HepG2 (cell line): ENCODE data around the gene CD7. TPM values are rescaled to one million over a fixed set of nuclear protein-coding genes. Genes with fewer than 3 reads are reported as not detected.
A peak's percentile ranks its signal among the peaks of the same experiment; 100 is the strongest.

ENCODE experiments used
- FLYWCH1 ChIP-seq: sonication (generic); formaldehyde crosslinking; IDR thresholded peaks from 2 replicates; pipeline ENCODE4 v1.8.1; 2023; ENCODE audit warnings: mild to moderate bottlenecking, missing genetic modification reagents
- MIER3 ChIP-seq: IDR thresholded peaks from 2 replicates; pipeline ENCODE4 v1.6.1; 2016; ENCODE audit warnings: missing compliant biosample characterization, borderline replicate concordance
- NR2F6 ChIP-seq, 2 experiments: IDR thresholded peaks; 2 replicates each; pipeline ENCODE4 v1.6.1; 2016; ENCODE audit warnings: antibody characterized with exemption in 1 of 2, mild to moderate bottlenecking in 1 of 2
- TMF1 ChIP-seq: sonication (generic); formaldehyde crosslinking; IDR thresholded peaks from 2 replicates; pipeline ENCODE4 v1.8.1; 2022; ENCODE audit warnings: low read depth, missing genetic modification reagents
- ZMYM2 ChIP-seq: sonication (generic); formaldehyde crosslinking; IDR thresholded peaks from 2 replicates; pipeline ENCODE4 v1.8.0; 2022; ENCODE audit warnings: mild to moderate bottlenecking, missing genetic modification reagents
- ZNF33A ChIP-seq: sonication (generic); formaldehyde crosslinking; IDR thresholded peaks from 2 replicates; pipeline ENCODE4 v1.5.1; 2020; ENCODE audit warnings: missing genetic modification reagents, mild to moderate bottlenecking, moderate library complexity, borderline replicate concordance
- ZNF614 ChIP-seq: IDR thresholded peaks from 2 replicates; pipeline ENCODE4 v1.6.1; 2018; ENCODE audit warnings: missing biosample characterization, missing genetic modification reagents, inconsistent platforms, borderline replicate concordance
- ZNF703 ChIP-seq: sonication (generic); formaldehyde crosslinking; IDR thresholded peaks from 2 replicates; pipeline ENCODE4 v1.5.1; 2020; ENCODE audit warnings: missing genetic modification reagents, mild to moderate bottlenecking, moderate library complexity, borderline replicate concordance
- ZNF773 ChIP-seq: sonication (generic); formaldehyde crosslinking; IDR thresholded peaks from 2 replicates; pipeline ENCODE4 v1.4.0; 2020; ENCODE audit warnings: missing genetic modification reagents, borderline replicate concordance
- polyA plus RNA-seq, 8 experiments: library from polyadenylated mRNA; depleted of rRNA in 3 of 8; stranded (reverse) in 7 of 8; unstranded in 1 of 8; fragments of >200 nt; fragmentation: Illumina TruSeq in 4 of 8; extraction: Trizol in 4 of 8; gene quantifications; 2 replicates each; pipeline versions ENCODE4 v1.2.1 to v1.2.3, GENCODE V29; 2011 to 2016; ENCODE audit warnings: low read depth in 4 of 8, missing spikeins in 1 of 8, mixed read lengths in 1 of 8; ENCODE audit not compliant: insufficient read depth in 1 of 8
- total RNA-seq, 5 experiments: library from RNA; depleted of rRNA; stranded (reverse); fragments of >200 nt; fragmentation: Illumina TruSeq; extraction: Trizol; gene quantifications; 2 replicates each; pipeline ENCODE4 v1.2.3, GENCODE V29; 2016; ENCODE audit warnings: low read depth in 1 of 5
- TF ChIP-seq, protein P1 (sequence below): sonication (generic); formaldehyde crosslinking; conservative IDR thresholded peaks from 2 replicates; pipeline ENCODE4 v1.4.0; 2020; ENCODE audit warnings: mild to moderate bottlenecking, missing genetic modification reagents, moderate library complexity
- TF ChIP-seq, protein P2 (sequence below): sonication (generic); formaldehyde crosslinking; IDR thresholded peaks from 2 replicates; pipeline ENCODE4 v1.9.0; 2021; ENCODE audit warnings: missing genetic modification reagents, borderline replicate concordance
- TF ChIP-seq, protein P3 (sequence below): sonication (generic); formaldehyde crosslinking; IDR thresholded peaks from 2 replicates; pipeline ENCODE4 v1.9.0; 2022; ENCODE audit warnings: low read depth, missing genetic modification reagents
- TF ChIP-seq, protein P4 (sequence below): sonication (generic); formaldehyde crosslinking; IDR thresholded peaks from 2 replicates; pipeline ENCODE4 v1.9.0; 2021; ENCODE audit warnings: missing genetic modification reagents, borderline replicate concordance
- TF ChIP-seq, protein P5 (sequence below): sonication (generic); formaldehyde crosslinking; IDR thresholded peaks from 2 replicates; pipeline ENCODE4 v1.5.1; 2020; ENCODE audit warnings: mild to moderate bottlenecking, missing genetic modification reagents, moderate library complexity
- TF ChIP-seq, protein P6 (sequence below): sonication (generic); IDR thresholded peaks from 2 replicates; pipeline ENCODE4 v1.6.1; 2016; ENCODE audit warnings: low read depth, borderline replicate concordance

The CD7 gene
- total and polyA plus RNA-seq, 2 of the 13 experiments (the other 11 are each of a cell fraction or from before 2014, with no cell fraction given) = 67.6 to 76.4 TPM

DNA sequence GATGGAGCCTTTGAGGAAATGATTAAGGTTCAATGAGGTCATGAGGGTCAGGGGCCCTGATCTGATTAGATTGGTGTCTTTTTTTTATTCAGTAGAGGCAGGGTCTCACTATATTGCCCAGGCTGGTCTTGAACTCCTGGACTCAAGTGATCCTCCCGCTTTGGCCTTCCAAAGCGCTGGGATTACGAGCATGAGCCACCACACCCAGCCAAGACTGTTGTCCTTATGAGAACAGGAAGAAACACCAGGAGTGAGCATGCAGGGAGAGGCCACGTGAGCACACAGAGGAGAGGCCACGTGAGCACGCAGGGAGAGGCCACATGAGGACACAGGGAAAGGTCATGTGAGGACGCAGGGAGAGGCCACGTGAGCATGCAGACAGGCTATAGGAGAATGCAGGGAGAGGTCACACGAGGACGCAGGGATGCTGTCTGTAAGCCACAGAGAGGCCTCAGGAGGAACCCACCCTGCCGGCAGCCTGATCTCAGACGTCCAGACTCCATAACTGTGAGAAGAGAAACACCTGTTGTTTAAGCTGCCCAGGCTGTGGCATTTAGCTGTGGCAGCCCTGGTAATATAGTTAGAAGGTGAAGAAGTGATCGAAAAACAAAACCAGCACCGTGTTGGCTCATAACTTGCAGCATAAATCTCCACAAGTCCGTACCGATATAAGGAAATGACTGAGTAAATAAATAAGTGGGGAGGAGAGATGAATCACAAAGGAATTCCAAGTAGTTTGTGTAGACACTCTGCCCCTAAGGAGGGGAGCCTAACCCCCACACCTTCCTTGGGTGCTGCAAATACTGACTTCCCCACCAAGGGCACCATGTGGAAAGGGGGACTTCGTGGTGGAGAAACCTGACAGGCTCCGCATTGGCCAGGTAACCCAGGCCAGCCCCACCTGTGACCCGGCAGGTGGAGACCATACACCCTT, 29.3 kb downstream of the CD7 start (continued):
- TF ChIP-seq, protein P1, sequence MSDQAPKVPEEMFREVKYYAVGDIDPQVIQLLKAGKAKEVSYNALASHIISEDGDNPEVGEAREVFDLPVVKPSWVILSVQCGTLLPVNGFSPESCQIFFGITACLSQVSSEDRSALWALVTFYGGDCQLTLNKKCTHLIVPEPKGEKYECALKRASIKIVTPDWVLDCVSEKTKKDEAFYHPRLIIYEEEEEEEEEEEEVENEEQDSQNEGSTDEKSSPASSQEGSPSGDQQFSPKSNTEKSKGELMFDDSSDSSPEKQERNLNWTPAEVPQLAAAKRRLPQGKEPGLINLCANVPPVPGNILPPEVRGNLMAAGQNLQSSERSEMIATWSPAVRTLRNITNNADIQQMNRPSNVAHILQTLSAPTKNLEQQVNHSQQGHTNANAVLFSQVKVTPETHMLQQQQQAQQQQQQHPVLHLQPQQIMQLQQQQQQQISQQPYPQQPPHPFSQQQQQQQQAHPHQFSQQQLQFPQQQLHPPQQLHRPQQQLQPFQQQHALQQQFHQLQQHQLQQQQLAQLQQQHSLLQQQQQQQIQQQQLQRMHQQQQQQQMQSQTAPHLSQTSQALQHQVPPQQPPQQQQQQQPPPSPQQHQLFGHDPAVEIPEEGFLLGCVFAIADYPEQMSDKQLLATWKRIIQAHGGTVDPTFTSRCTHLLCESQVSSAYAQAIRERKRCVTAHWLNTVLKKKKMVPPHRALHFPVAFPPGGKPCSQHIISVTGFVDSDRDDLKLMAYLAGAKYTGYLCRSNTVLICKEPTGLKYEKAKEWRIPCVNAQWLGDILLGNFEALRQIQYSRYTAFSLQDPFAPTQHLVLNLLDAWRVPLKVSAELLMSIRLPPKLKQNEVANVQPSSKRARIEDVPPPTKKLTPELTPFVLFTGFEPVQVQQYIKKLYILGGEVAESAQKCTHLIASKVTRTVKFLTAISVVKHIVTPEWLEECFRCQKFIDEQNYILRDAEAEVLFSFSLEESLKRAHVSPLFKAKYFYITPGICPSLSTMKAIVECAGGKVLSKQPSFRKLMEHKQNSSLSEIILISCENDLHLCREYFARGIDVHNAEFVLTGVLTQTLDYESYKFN (CRISPR knock-in tag) = peak; percentile 89
- TF ChIP-seq, protein P2, sequence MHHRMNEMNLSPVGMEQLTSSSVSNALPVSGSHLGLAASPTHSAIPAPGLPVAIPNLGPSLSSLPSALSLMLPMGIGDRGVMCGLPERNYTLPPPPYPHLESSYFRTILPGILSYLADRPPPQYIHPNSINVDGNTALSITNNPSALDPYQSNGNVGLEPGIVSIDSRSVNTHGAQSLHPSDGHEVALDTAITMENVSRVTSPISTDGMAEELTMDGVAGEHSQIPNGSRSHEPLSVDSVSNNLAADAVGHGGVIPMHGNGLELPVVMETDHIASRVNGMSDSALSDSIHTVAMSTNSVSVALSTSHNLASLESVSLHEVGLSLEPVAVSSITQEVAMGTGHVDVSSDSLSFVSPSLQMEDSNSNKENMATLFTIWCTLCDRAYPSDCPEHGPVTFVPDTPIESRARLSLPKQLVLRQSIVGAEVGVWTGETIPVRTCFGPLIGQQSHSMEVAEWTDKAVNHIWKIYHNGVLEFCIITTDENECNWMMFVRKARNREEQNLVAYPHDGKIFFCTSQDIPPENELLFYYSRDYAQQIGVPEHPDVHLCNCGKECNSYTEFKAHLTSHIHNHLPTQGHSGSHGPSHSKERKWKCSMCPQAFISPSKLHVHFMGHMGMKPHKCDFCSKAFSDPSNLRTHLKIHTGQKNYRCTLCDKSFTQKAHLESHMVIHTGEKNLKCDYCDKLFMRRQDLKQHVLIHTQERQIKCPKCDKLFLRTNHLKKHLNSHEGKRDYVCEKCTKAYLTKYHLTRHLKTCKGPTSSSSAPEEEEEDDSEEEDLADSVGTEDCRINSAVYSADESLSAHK (CRISPR knock-in tag) = no peak
- TF ChIP-seq ZNF773 (CRISPR knock-in tag) (no peak), ZNF33A (CRISPR knock-in tag) (no peak), TMF1 (no peak; the same call in 1 of the 2 replicates), NR2F6 (IDR thresholded peaks at IDR 0.05) (peak; percentile 69), NR2F6 (CRISPR knock-in tag; IDR thresholded peaks at IDR 0.05) (peak; percentile 92), ZNF614 (CRISPR knock-in tag) (peak; percentile 92; the same call in 1 of the 2 replicates), MIER3 (CRISPR knock-in tag) (peak; percentile 99), ZNF703 (no peak), FLYWCH1 (no peak), ZMYM2 (CRISPR knock-in tag) (peak; percentile 98)
- TF ChIP-seq, protein P3, sequence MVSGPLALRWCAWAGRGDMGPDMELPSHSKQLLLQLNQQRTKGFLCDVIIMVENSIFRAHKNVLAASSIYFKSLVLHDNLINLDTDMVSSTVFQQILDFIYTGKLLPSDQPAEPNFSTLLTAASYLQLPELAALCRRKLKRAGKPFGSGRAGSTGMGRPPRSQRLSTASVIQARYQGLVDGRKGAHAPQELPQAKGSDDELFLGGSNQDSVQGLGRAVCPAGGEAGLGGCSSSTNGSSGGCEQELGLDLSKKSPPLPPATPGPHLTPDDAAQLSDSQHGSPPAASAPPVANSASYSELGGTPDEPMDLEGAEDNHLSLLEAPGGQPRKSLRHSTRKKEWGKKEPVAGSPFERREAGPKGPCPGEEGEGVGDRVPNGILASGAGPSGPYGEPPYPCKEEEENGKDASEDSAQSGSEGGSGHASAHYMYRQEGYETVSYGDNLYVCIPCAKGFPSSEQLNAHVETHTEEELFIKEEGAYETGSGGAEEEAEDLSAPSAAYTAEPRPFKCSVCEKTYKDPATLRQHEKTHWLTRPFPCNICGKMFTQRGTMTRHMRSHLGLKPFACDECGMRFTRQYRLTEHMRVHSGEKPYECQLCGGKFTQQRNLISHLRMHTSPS (CRISPR knock-in tag) = no peak
- TF ChIP-seq, protein P4, sequence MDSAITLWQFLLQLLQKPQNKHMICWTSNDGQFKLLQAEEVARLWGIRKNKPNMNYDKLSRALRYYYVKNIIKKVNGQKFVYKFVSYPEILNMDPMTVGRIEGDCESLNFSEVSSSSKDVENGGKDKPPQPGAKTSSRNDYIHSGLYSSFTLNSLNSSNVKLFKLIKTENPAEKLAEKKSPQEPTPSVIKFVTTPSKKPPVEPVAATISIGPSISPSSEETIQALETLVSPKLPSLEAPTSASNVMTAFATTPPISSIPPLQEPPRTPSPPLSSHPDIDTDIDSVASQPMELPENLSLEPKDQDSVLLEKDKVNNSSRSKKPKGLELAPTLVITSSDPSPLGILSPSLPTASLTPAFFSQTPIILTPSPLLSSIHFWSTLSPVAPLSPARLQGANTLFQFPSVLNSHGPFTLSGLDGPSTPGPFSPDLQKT (CRISPR knock-in tag) = no peak
- TF ChIP-seq, protein P5, sequence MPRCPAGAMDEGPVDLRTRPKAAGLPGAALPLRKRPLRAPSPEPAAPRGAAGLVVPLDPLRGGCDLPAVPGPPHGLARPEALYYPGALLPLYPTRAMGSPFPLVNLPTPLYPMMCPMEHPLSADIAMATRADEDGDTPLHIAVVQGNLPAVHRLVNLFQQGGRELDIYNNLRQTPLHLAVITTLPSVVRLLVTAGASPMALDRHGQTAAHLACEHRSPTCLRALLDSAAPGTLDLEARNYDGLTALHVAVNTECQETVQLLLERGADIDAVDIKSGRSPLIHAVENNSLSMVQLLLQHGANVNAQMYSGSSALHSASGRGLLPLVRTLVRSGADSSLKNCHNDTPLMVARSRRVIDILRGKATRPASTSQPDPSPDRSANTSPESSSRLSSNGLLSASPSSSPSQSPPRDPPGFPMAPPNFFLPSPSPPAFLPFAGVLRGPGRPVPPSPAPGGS = peak; percentile 81
- TF ChIP-seq, protein P6, sequence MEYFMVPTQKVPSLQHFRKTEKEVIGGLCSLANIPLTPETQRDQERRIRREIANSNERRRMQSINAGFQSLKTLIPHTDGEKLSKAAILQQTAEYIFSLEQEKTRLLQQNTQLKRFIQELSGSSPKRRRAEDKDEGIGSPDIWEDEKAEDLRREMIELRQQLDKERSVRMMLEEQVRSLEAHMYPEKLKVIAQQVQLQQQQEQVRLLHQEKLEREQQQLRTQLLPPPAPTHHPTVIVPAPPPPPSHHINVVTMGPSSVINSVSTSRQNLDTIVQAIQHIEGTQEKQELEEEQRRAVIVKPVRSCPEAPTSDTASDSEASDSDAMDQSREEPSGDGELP = peak; percentile 62; the same call in 1 of the 2 replicates
